Measurements from ENCODE around the gene PSMA4. TPM values are rescaled to one million over a fixed set of nuclear protein-coding genes. Genes with fewer than 3 reads are reported as not detected.

PSMA4 gene
- total RNA-seq, 2 experiments from 2014 or later, result 181 to 183 TPM

DNA sequence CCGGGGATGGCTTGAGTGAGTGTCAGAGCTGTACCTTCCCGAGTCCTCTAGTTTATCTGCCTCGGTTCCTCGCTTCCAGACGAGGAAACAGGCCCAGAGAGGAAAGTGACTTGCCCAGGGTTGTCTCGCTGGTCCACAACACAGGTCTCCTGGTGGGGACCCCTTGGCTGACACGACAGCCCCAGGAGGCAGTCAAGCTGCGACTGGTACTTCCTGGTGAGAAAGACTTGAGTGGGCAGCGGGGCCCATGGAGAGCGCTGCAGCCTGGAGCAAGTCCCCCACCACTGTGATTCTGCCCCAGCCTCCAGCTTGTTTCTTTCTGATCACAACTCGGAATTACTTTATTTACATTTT is 24.5 kb downstream of the PSMA4 start:
- peaks cover 2% of the 10 kb centered on the region for H3K36me3 Mint-ChIP-seq
- peak overlapping the region; percentile 94 for H3K4me3 Mint-ChIP-seq
- H3K27me3 Mint-ChIP-seq, result peaks cover 34% of the 10 kb centered on the region
- H3K4me1 Mint-ChIP-seq, result peaks cover 19% of the 10 kb centered on the region
- peak; percentile 36 for DNase-seq
- H3K9me3 Mint-ChIP-seq, result no peaks in the 10 kb centered on the region
- POLR2A ChIA-PET, result interaction anchor here (0.9 to 2.4 kb wide), 3 partner anchors 15 to 57 kb away, joined by 3 to 18 read pairs (median 4); partner anchors contain the start of gene PSMA4
- peak overlapping the region; percentile 84 for H3K27ac Mint-ChIP-seq
- ATAC-seq (ENCODE audit: low read depth), result peak; percentile 19

DNA sequence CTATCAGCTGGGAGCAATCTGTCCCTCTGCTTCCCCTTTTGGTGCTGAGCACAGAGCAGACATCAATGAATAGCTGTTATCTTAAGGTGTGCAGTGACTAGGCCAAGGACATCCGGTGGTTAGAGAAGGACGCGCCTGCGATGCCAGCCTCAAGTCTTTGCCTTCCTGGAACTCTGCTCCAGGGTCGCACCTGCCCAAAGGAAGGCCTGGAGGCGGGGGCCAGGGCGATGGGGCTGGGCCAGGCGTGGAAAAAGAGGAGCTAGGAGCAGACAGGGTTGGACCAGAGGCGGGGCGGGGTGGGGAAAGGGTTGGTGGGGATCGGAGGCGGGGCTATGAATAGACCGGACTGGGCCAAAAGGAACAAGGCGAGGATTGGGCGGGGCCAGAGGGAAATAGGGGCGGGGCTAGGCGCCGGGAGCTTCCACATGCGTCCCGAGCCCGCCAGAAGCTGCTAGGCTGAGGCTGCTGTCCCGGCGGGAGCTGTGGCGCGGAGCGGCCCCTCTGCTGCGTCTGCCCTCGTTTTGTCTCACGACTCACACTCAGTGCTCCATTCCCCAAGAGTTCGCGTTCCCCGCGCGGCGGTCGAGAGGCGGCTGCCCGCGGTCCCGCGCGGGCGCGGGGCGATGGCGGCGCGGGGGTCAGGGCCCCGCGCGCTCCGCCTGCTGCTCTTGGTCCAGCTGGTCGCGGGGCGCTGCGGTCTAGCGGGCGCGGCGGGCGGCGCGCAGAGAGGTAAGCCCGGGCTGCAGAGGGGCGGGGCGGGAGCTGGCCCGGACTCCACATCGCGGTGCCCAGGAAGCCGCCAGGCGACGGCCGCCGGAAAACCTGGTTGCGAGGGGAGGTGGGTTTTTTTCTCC is 25.1 kb downstream of the PSMA4 start, which contains the start of gene CHRNA5:
TSS of gene CHRNA5 (plus strand) at position 424 of the 854 bp plus-strand sequence. CDS start at position 624, 200 bp downstream.
- peak; percentile 71 for ATAC-seq (ENCODE audit: low read depth)
- H3K27ac Mint-ChIP-seq, result peak within 1 kb of the TSS; percentile 84
- peak within 1 kb of the TSS; percentile 94 for H3K4me3 Mint-ChIP-seq
- peaks cover 19% of the 10 kb centered on the region for H3K4me1 Mint-ChIP-seq
- DNase-seq, result peak; percentile 60
- H3K27me3 Mint-ChIP-seq, result peaks cover 34% of the 10 kb centered on the region
- H3K36me3 Mint-ChIP-seq, result peaks cover 2% of the 10 kb centered on the region
- no peaks in the 10 kb centered on the region for H3K9me3 Mint-ChIP-seq
- POLR2A ChIA-PET, result interaction anchor here (0.9 to 2.4 kb wide), 3 partner anchors 16 to 57 kb away, joined by 3 to 18 read pairs (median 4); partner anchors contain the start of gene PSMA4

DNA sequence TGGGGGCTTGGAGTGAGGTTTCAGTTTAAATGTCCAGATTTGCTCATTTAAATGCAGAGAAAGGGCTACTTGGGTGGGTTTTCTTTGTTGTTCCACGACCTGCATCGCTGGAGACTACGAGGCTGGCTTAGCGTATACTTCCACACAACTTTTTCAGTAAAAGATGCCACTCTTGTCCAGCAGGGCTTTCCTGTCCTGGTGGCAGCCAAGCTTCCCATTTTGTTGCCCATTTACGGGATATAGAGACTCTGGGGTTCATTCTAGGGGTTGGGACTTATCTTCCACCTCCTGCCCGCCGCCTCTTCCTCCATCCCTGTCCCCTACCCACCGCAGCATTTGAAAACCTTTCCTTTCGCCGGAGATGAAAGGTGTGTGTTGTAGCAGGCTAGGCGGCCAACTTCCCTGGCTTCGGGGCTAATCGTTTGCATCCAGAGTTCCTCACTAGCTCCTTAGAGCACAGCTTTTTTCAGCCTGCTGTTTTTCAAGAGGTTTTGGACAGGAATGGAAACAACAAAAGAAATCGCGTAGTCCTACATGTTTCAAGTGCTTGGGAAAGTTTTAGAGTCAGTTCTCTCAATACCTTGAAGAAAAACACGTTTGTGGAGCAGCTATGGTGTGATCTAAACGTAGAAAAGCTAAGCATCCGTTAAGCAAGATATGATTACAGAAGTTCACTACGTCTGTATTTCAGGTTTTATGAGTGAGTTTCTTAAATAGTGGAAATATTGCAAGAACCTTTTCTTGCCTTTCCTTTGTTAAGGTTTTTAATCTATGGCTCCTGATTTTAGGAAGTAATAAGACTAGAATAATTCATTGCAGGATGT is 25.9 kb downstream of the PSMA4 start:
- Mint-ChIP-seq H3K4me1 (peaks cover 19% of the 10 kb centered on the region), H3K4me3 (peak overlapping the region; percentile 94), H3K9me3 (no peaks in the 10 kb centered on the region), H3K27me3 (peaks cover 34% of the 10 kb centered on the region), H3K36me3 (peaks cover 2% of the 10 kb centered on the region), H3K27ac (no peak overlapping the region)
- POLR2A ChIA-PET, result interaction anchor here (0.9 to 2.4 kb wide), 2 partner anchors 17 to 26 kb away, joined by 3 to 18 read pairs; partner anchors contain the start of gene PSMA4
- ATAC-seq (ENCODE audit: low read depth), result no peak
- no peak for DNase-seq

DNA sequence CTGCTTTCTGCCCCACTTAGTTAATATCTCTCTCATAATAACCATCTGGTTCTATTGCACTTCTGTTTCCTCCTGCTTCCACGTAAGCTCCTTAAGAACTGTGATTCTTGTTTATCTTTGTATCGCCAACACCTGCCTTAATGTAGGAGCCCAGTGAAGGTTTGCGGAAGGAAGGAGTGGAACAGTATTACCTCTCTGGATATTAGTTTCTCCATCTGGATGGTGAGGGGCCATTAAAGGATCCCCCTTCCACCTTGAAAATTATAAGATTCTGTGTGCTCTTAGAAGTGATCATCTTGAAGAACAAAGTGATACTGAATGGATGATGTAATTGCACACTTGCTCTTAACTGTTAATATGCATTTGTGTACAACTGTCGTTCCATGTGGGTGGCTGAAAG is 27.3 kb downstream of the PSMA4 start:
- ATAC-seq (ENCODE audit: low read depth) (no peak), DNase-seq (no peak)
- Mint-ChIP-seq H3K36me3 (no peaks in the 10 kb centered on the region), H3K9me3 (no peaks in the 10 kb centered on the region), H3K27me3 (peaks cover 31% of the 10 kb centered on the region), H3K4me1 (peaks cover 19% of the 10 kb centered on the region), H3K27ac (no peak overlapping the region), H3K4me3 (no peak overlapping the region)
- POLR2A ChIA-PET, result no interaction called here

DNA sequence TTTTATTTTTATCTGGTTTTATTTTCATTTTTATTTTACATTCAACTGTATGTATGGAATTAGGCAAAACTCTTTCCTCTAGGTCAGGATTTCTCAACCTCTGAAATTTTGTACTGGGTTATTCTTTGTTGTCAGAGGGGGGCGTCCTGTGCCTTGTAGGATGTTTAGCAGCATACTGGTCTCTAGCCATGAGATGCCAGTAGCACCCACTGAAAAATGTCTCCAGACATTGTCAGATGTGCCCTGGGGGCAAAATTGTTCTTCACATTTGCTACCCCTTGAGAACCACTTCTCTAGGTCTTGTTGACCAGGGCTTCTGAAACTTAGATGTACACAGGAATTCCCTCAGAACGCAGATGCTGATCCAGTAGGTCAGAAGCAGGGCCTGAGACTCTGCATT is 30.5 kb downstream of the PSMA4 start:
- Mint-ChIP-seq H3K36me3 (no peaks in the 10 kb centered on the region), H3K9me3 (no peaks in the 10 kb centered on the region), H3K4me1 (peaks cover 12% of the 10 kb centered on the region), H3K4me3 (no peak overlapping the region), H3K27me3 (peaks cover 19% of the 10 kb centered on the region), H3K27ac (no peak overlapping the region)
- ATAC-seq (ENCODE audit: low read depth) (no peak), DNase-seq (no peak)
- POLR2A ChIA-PET, result no interaction called here

DNA sequence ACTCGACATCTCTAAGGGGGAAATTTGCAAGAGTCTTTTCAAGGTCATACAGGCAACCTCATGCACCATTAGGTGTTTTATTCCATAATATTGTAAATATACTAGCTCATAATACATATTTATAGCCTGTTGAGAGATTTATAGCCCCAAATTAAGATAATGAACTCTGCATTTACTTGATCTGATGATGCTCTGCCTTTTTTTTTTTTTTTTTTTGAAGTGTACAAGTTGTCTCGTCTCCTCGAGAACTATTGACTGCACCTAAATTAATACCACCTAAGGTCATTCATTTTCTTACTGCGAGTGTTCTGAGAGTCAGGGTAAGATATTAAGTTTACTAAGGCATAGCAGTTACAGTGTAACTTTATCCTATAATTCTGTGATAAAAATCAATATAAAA is 31.1 kb downstream of the PSMA4 start:
- ATAC-seq (ENCODE audit: low read depth), result no peak
- no peak for DNase-seq
- Mint-ChIP-seq H3K36me3 (no peaks in the 10 kb centered on the region), H3K4me3 (no peak overlapping the region), H3K27me3 (peaks cover 16% of the 10 kb centered on the region), H3K9me3 (no peaks in the 10 kb centered on the region), H3K4me1 (peaks cover 7% of the 10 kb centered on the region), H3K27ac (no peak overlapping the region)
- POLR2A ChIA-PET, result no interaction called here

DNA sequence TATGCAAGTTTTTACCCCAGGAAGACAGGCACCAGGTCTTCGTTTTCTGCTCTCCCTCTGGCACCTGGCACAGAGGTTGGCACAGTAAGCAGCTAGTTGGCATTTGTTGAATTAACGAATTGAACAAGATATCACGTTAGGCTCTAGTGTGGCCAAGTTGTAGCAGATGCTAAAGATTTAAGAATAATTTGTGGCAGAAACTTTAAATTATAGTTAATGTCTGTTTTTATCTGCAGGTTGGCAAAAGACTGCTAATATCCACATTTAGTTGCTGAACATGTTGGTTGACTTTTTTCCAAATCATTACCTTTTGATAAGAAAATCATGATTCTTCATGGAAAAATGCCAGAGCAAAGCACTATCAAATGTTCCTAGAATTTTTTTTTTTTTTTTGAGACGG is 33.2 kb downstream of the PSMA4 start:
- H3K27ac Mint-ChIP-seq, result no peak overlapping the region
- H3K9me3 Mint-ChIP-seq, result no peaks in the 10 kb centered on the region
- no peak for DNase-seq
- no peak for ATAC-seq (ENCODE audit: low read depth)
- H3K4me3 Mint-ChIP-seq, result no peak overlapping the region
- H3K36me3 Mint-ChIP-seq, result no peaks in the 10 kb centered on the region
- H3K27me3 Mint-ChIP-seq, result peaks cover 4% of the 10 kb centered on the region
- POLR2A ChIA-PET, result no interaction called here
- H3K4me1 Mint-ChIP-seq, result no peaks in the 10 kb centered on the region

DNA sequence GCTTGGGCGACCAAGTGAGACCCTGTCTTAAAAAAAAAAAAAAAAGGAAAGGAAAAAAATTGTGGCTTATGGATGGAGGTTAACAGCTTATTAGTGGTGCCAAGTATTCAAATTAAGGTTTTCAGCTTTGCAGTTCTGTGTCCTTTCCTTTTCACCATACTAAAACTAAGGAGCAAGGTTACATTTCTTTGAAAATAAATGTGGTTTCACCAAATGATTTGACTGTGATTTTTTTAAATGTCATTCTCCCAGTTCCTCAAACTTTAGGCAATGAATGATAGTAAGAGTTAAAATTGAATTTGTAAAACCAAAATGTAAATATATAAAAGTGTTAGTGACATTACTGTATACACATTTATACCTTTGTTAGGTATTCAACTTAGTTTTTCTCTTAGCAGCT is 34.7 kb downstream of the PSMA4 start:
- Mint-ChIP-seq H3K4me3 (no peak overlapping the region), H3K9me3 (no peaks in the 10 kb centered on the region), H3K36me3 (no peaks in the 10 kb centered on the region), H3K4me1 (no peaks in the 10 kb centered on the region), H3K27me3 (peaks cover 4% of the 10 kb centered on the region), H3K27ac (no peak overlapping the region)
- POLR2A ChIA-PET, result no interaction called here
- no peak for DNase-seq
- no peak for ATAC-seq (ENCODE audit: low read depth)

DNA sequence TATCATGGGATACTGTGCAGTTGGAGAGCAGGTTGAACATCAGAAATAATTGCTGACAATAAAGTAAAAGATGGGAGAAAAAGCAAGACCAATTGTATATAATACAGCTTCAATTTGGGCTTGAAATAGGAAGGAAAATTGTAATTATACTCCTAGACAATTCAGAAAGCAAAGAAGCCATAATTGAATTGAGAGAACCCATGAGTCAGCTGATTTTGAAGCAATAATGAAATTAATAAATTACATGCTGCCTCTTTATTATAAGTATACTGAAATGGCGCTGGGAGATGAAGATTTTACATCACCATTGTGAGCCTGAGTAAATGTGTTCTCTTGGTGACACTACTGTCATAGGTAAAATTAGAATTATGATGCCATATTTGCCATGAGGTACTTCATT is 57.3 kb downstream of the PSMA4 start:
- ATAC-seq (ENCODE audit: low read depth), result no peak
- POLR2A ChIA-PET, result no interaction called here
- H3K4me1 Mint-ChIP-seq, result peaks cover 2% of the 10 kb centered on the region

DNA sequence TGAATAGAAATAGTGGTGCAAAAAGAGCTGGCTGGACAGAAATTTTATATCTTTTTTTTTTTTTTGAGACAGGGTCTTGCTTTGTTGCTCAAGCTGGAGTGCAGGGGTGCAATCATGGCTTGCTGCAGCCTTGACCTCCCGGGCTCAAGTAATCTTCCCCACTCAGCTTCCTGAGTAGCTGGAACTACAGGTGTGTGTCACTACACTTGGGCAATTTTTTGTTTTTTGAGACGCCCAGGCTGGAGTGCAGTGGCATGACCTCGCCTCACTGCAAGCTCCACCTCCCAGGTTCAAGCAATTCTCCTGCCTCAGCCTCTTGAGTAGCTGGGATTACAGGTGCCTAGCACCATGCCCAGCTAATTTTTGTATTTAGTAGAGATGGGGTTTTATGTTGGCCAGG is 58.1 kb downstream of the PSMA4 start:
- H3K4me1 Mint-ChIP-seq, result peaks cover 2% of the 10 kb centered on the region
- DNase-seq, result no peak
- POLR2A ChIA-PET, result no interaction called here
- no peak overlapping the region for H3K27ac Mint-ChIP-seq
- no peaks in the 10 kb centered on the region for H3K27me3 Mint-ChIP-seq
- no peak overlapping the region for H3K4me3 Mint-ChIP-seq
- no peaks in the 10 kb centered on the region for H3K9me3 Mint-ChIP-seq
- no peak for ATAC-seq (ENCODE audit: low read depth)
- H3K36me3 Mint-ChIP-seq, result no peaks in the 10 kb centered on the region

More for the DNA sequence above, 57.3 kb downstream of the PSMA4 start:
- Mint-ChIP-seq H3K27me3 (no peaks in the 10 kb centered on the region), H3K4me3 (no peak overlapping the region), H3K36me3 (no peaks in the 10 kb centered on the region), H3K9me3 (no peaks in the 10 kb centered on the region), H3K27ac (no peak overlapping the region)
- DNase-seq, result no peak

DNA sequence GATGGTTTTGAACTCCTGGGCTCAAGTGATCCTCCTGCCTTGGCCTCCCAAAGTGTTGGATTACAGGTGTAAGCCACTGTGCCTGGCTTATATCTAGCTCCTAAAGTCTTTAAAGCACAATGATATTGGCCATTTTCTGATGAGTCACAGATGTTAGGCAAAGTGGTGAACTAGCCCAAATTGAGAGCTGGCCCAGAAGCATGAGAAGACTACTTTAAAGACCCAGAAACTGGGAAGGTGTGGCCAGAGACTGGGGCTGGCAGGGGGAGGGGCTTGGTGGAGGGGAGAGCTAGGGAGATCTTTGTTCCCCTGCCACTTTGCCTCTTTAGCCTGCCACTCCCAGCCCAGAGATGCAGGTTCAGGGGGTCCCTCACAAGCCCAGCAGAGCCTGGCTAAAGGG is 58.9 kb downstream of the PSMA4 start:
- H3K4me1 Mint-ChIP-seq, result peaks cover 2% of the 10 kb centered on the region
- H3K27me3 Mint-ChIP-seq, result no peaks in the 10 kb centered on the region
- H3K36me3 Mint-ChIP-seq, result no peaks in the 10 kb centered on the region
- no peaks in the 10 kb centered on the region for H3K9me3 Mint-ChIP-seq
- H3K4me3 Mint-ChIP-seq, result no peak overlapping the region
- ATAC-seq (ENCODE audit: low read depth) (no peak), DNase-seq (no peak)
- POLR2A ChIA-PET, result no interaction called here
- no peak overlapping the region for H3K27ac Mint-ChIP-seq
